T-helper 2 cell treated with Interferon-gamma antibody and Interleukin-4, amounts not matched to agents 5 μg/mL and 100 μg/mL, for 36 hours (primary cell): Measurements from ENCODE around the gene COL5A1.

Source experiments
- DNase-seq: peaks from one replicate; pipeline ENCODE4 v3.0.0; 2021; ENCODE audit warnings: low spot score
- H3K27ac Mint-ChIP-seq: one replicate; pipeline ENCODE4 v1.8.0; 2021; ENCODE audit warnings: mild to moderate bottlenecking, mixed read lengths
- H3K27me3 Mint-ChIP-seq: one replicate; pipeline ENCODE4 v1.8.0; 2021; ENCODE audit warnings: low read depth, mixed read lengths
- H3K36me3 Mint-ChIP-seq: one replicate; pipeline ENCODE4 v1.8.0; 2021; ENCODE audit warnings: low read depth, mixed read lengths
- H3K4me1 Mint-ChIP-seq: one replicate; pipeline ENCODE4 v1.8.0; 2021; ENCODE audit warnings: low read depth, mixed read lengths
- H3K4me3 Mint-ChIP-seq: one replicate; pipeline ENCODE4 v1.8.0; 2022; ENCODE audit warnings: mild to moderate bottlenecking, moderate library complexity, mixed read lengths
- H3K9me3 Mint-ChIP-seq: one replicate; pipeline ENCODE4 v1.8.0; 2021; ENCODE audit warnings: mixed read lengths

COL5A1 gene

GRCh38 chr9:134641173-134641989 is at the start of gene COL5A1:
TSS of gene COL5A1 (plus strand) at chr9:134641803. CDS start at chr9:134642188, 385 bp downstream.
- no peak for DNase-seq
- Mint-ChIP-seq H3K27me3 (peaks cover 16% of the 10 kb centered on the region), H3K9me3 (no peaks in the 10 kb centered on the region), H3K27ac (no peak within 1 kb of the TSS), H3K4me3 (no peak within 1 kb of the TSS), H3K4me1 (no peaks in the 10 kb centered on the region), H3K36me3 (no peaks in the 10 kb centered on the region)

- Mint-ChIP-seq H3K27me3 (no peaks in the 10 kb centered on the region), H3K36me3 (no peaks in the 10 kb centered on the region), H3K4me3 (no peak overlapping the region), H3K9me3 (no peaks in the 10 kb centered on the region), H3K4me1 (no peaks in the 10 kb centered on the region), H3K27ac (no peak overlapping the region)
- no peak for DNase-seq
These were observed 49.4 kb upstream of the COL5A1 start for GRCh38 chr9:134592018-134592818.

GRCh38 chr9:134592819-134593200 is 48.8 kb upstream of the COL5A1 start:
- no peaks in the 10 kb centered on the region for H3K36me3 Mint-ChIP-seq
- H3K27ac Mint-ChIP-seq: no peak overlapping the region
- H3K4me1 Mint-ChIP-seq: no peaks in the 10 kb centered on the region
- no peaks in the 10 kb centered on the region for H3K9me3 Mint-ChIP-seq
- no peak for DNase-seq
- H3K27me3 Mint-ChIP-seq: no peaks in the 10 kb centered on the region
- H3K4me3 Mint-ChIP-seq: no peak overlapping the region

GRCh38 chr9:134593286-134594077 is 48.1 kb upstream of the COL5A1 start:
- Mint-ChIP-seq H3K27ac (no peak overlapping the region), H3K4me3 (no peak overlapping the region), H3K9me3 (no peaks in the 10 kb centered on the region), H3K4me1 (no peaks in the 10 kb centered on the region), H3K27me3 (no peaks in the 10 kb centered on the region), H3K36me3 (no peaks in the 10 kb centered on the region)
- peak; percentile 2 for DNase-seq

GRCh38 chr9:134594078-134594941 is 47.3 kb upstream of the COL5A1 start:
- Mint-ChIP-seq H3K4me1 (no peaks in the 10 kb centered on the region), H3K27ac (no peak overlapping the region), H3K36me3 (no peaks in the 10 kb centered on the region), H3K27me3 (no peaks in the 10 kb centered on the region), H3K4me3 (no peak overlapping the region), H3K9me3 (no peaks in the 10 kb centered on the region)
- DNase-seq: no peak

GRCh38 chr9:134595014-134595413 is 46.6 kb upstream of the COL5A1 start:
- Mint-ChIP-seq H3K9me3 (no peaks in the 10 kb centered on the region), H3K4me3 (no peak overlapping the region)

GRCh38 chr9:134597041-134597913 is 44.3 kb upstream of the COL5A1 start:
- Mint-ChIP-seq H3K4me1 (no peaks in the 10 kb centered on the region), H3K27me3 (no peaks in the 10 kb centered on the region), H3K27ac (no peak overlapping the region), H3K9me3 (no peaks in the 10 kb centered on the region), H3K36me3 (no peaks in the 10 kb centered on the region), H3K4me3 (no peak overlapping the region)
- peak; percentile 2 for DNase-seq

More at GRCh38 chr9:134595014-134595413, 46.6 kb upstream of the COL5A1 start:
- no peaks in the 10 kb centered on the region for H3K36me3 Mint-ChIP-seq
- DNase-seq: no peak
- no peak overlapping the region for H3K27ac Mint-ChIP-seq
- H3K27me3 Mint-ChIP-seq: no peaks in the 10 kb centered on the region
- H3K4me1 Mint-ChIP-seq: no peaks in the 10 kb centered on the region

- Mint-ChIP-seq H3K27me3 (no peaks in the 10 kb centered on the region), H3K27ac (no peak overlapping the region)
These were observed 43.4 kb upstream of the COL5A1 start for GRCh38 chr9:134597957-134598883.

GRCh38 chr9:134598884-134599245 is 42.7 kb upstream of the COL5A1 start:
- Mint-ChIP-seq H3K27ac (no peak overlapping the region), H3K27me3 (no peaks in the 10 kb centered on the region), H3K4me3 (no peak overlapping the region)

More at GRCh38 chr9:134597957-134598883, 43.4 kb upstream of the COL5A1 start:
- peak; percentile 2 for DNase-seq
- Mint-ChIP-seq H3K4me1 (no peaks in the 10 kb centered on the region), H3K4me3 (no peak overlapping the region), H3K36me3 (no peaks in the 10 kb centered on the region), H3K9me3 (no peaks in the 10 kb centered on the region)

GRCh38 chr9:134600371-134600770 is 41.2 kb upstream of the COL5A1 start:
- H3K9me3 Mint-ChIP-seq: no peaks in the 10 kb centered on the region
- H3K27ac Mint-ChIP-seq: no peak overlapping the region
- H3K4me3 Mint-ChIP-seq: no peak overlapping the region
- H3K4me1 Mint-ChIP-seq: no peaks in the 10 kb centered on the region
- H3K36me3 Mint-ChIP-seq: no peaks in the 10 kb centered on the region
- no peaks in the 10 kb centered on the region for H3K27me3 Mint-ChIP-seq
- no peak for DNase-seq

More at GRCh38 chr9:134598884-134599245, 42.7 kb upstream of the COL5A1 start:
- Mint-ChIP-seq H3K9me3 (no peaks in the 10 kb centered on the region), H3K36me3 (no peaks in the 10 kb centered on the region), H3K4me1 (no peaks in the 10 kb centered on the region)
- DNase-seq: no peak

GRCh38 chr9:134600836-134601638 is 40.6 kb upstream of the COL5A1 start:
- Mint-ChIP-seq H3K36me3 (no peaks in the 10 kb centered on the region), H3K4me1 (no peaks in the 10 kb centered on the region), H3K27me3 (no peaks in the 10 kb centered on the region), H3K27ac (no peak overlapping the region), H3K9me3 (no peaks in the 10 kb centered on the region), H3K4me3 (no peak overlapping the region)
- peak; percentile 1 for DNase-seq
